ENCODE data around the gene MAPK9. TPM values are rescaled to one million over a fixed set of nuclear protein-coding genes. Genes with fewer than 3 reads are reported as not detected.

The MAPK9 gene
- total and polyA plus RNA-seq, 12 donors, result 11.9 to 66.6 (median 34.9) TPM

GRCh38 chr5:180316586-180316985 is 24.7 kb upstream of the MAPK9 start:
- no peaks in the 10 kb centered on the region for H3K36me3 ChIP-seq (replicated peaks in 1 of 2)
- no peak for DNase-seq

GRCh38 chr5:180315762-180316212 is 23.9 kb upstream of the MAPK9 start:
- no peak overlapping the region for H3K4me3 ChIP-seq
- H3K4me1 ChIP-seq (replicated peaks in 1 of 2), result no peaks in the 10 kb centered on the region
- H3K36me3 ChIP-seq (replicated peaks in 1 of 2), result no peaks in the 10 kb centered on the region
- DNase-seq, result peak; percentile 67 to 84 (median 73)
- 56 to 60% (median 58%) methylated on average over 8 to 9 of the region's 9 CpGs for WGBS, 4 donors
- intact Hi-C loops (cut with DNase I), result loop anchor here in 1 of 2 donors (10.0 kb wide), 1 partner anchor 181 kb away; no protein-coding TSS in a partner anchor
- H3K9me3 ChIP-seq (replicated peaks in 1 of 3), result no peaks in the 10 kb centered on the region
- H3K27ac ChIP-seq, result no peak overlapping the region
- TF ChIP-seq, protein P1, sequence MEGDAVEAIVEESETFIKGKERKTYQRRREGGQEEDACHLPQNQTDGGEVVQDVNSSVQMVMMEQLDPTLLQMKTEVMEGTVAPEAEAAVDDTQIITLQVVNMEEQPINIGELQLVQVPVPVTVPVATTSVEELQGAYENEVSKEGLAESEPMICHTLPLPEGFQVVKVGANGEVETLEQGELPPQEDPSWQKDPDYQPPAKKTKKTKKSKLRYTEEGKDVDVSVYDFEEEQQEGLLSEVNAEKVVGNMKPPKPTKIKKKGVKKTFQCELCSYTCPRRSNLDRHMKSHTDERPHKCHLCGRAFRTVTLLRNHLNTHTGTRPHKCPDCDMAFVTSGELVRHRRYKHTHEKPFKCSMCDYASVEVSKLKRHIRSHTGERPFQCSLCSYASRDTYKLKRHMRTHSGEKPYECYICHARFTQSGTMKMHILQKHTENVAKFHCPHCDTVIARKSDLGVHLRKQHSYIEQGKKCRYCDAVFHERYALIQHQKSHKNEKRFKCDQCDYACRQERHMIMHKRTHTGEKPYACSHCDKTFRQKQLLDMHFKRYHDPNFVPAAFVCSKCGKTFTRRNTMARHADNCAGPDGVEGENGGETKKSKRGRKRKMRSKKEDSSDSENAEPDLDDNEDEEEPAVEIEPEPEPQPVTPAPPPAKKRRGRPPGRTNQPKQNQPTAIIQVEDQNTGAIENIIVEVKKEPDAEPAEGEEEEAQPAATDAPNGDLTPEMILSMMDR (IDR thresholded peaks at IDR 0.05), result peak; percentile 76 to 93 (median 87)
- no peak for TF ChIP-seq POLR2A (IDR thresholded peaks at IDR 0.05)
- H3K27me3 ChIP-seq, result no peaks in the 10 kb centered on the region

More at GRCh38 chr5:180316586-180316985, 24.7 kb upstream of the MAPK9 start:
- TF ChIP-seq, protein P1 (IDR thresholded peaks at IDR 0.05), result no peak
- TF ChIP-seq POLR2A (IDR thresholded peaks at IDR 0.05), result no peak
- no peak overlapping the region for H3K27ac ChIP-seq
- no peak overlapping the region for H3K4me3 ChIP-seq
- no peaks in the 10 kb centered on the region for H3K27me3 ChIP-seq
- WGBS, 4 donors, result 86 to 90% (median 88%) methylated on average over 20 of the region's 20 CpGs
- intact Hi-C loops (cut with DNase I), result loop anchor here in 1 of 2 donors (10.0 kb wide), 1 partner anchor 182 kb away; no protein-coding TSS in a partner anchor
- H3K9me3 ChIP-seq (replicated peaks in 1 of 3), result no peaks in the 10 kb centered on the region
- H3K4me1 ChIP-seq (replicated peaks in 1 of 2), result no peaks in the 10 kb centered on the region

DNA sequence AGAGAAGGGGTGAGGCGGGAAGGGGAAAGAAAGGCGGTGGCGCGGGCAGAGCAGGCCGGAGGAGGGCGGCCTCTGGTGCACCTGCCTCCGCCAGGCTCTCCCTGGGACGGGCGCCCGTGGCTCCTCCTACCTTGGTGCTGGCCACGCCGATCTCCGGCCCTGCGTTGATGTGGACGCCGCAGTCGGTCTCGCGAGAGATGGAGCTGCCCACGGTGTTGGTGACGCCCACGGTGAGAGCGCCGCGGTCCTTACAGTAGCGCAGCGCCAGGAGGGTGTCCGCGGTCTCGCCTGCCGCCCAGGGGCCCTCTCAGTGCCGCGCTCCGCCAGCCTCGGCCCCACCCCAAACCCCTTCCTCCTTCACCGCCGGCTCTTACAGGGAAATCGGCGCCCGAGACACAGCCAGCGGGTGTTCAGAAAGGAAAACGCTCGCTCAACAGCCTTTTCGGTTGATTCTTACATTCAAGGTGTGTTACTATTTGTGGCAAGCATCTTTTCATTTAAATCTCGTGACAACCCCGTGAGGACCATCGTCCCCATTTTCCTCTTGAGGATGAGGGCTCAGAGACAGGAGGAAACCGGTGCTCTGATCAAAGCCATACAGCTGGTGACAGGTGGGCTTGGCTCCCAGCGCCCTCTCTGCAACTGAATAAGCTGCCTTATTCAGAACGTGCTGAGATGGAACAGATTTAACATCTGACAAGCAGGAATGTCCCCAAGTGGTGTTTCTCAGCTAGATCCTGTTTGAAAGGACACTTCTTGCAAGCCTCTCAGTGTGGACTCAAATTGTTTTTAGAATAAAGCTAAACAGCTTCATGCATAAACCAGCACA is 22.0 kb upstream of the MAPK9 start:
- DNase-seq, result peak in 3 of 7 donors; percentile 55 to 67 (median 62)
- TF ChIP-seq, protein P1 (IDR thresholded peaks at IDR 0.05), result no peak
- no peak for TF ChIP-seq POLR2A (IDR thresholded peaks at IDR 0.05)
- Histone ChIP-seq H3K27me3 (no peaks in the 10 kb centered on the region), H3K36me3 (replicated peaks in 1 of 2) (no peaks in the 10 kb centered on the region), H3K4me3 (no peak overlapping the region), H3K27ac (peak overlapping the region in 1 of 5 donors; percentile 26), H3K4me1 (replicated peaks in 1 of 2) (no peaks in the 10 kb centered on the region), H3K9me3 (replicated peaks in 1 of 3) (no peaks in the 10 kb centered on the region)
- WGBS, 4 donors, result 82 to 95% (median 91%) methylated on average over 48 to 50 of the region's 50 CpGs
- intact Hi-C loops (cut with DNase I), result loop anchor here in 1 of 2 donors (10.0 kb wide), 1 partner anchor 179 kb away; no protein-coding TSS in a partner anchor

- Histone ChIP-seq H3K9me3 (replicated peaks in 1 of 3) (no peaks in the 10 kb centered on the region), H3K4me1 (replicated peaks in 1 of 2) (no peaks in the 10 kb centered on the region), H3K36me3 (replicated peaks in 1 of 2) (no peaks in the 10 kb centered on the region), H3K4me3 (no peak overlapping the region), H3K27ac (no peak overlapping the region), H3K27me3 (no peaks in the 10 kb centered on the region)
- WGBS, 4 donors, result 86 to 95% (median 91%) methylated on average over 10 to 11 of the region's 11 CpGs
- TF ChIP-seq, protein P1 (IDR thresholded peaks at IDR 0.05), result no peak
- no peak for TF ChIP-seq POLR2A (IDR thresholded peaks at IDR 0.05)
- no peak for DNase-seq
- intact Hi-C loops (cut with DNase I), result loop anchor here in 1 of 2 donors (10.0 kb wide), 1 partner anchor 176 kb away; no protein-coding TSS in a partner anchor
Measured at GRCh38 chr5:180311216-180311615, 19.3 kb upstream of the MAPK9 start.

All from adrenal gland (tissue), 12 donors.